Stimulated activated CD4-positive, alpha-beta T cell treated with anti-CD3 and anti-CD28 coated beads, Interleukin-1b, Interleukin-23, amount 100 ng/mL, for 1 hour (primary cell): ENCODE data around the gene PELO.
"Not testable (repeated sequence)": the region's sequence is repeated elsewhere in the genome, so short reads cannot be mapped to it uniquely, and the experiment has no call there.

Source experiments
- DNase-seq, 2 donors: peaks; one replicate each; pipeline ENCODE4 v3.0.0-alpha.2; 2020; ENCODE audit warnings: low read depth in 2 of 2

PELO gene

DNA sequence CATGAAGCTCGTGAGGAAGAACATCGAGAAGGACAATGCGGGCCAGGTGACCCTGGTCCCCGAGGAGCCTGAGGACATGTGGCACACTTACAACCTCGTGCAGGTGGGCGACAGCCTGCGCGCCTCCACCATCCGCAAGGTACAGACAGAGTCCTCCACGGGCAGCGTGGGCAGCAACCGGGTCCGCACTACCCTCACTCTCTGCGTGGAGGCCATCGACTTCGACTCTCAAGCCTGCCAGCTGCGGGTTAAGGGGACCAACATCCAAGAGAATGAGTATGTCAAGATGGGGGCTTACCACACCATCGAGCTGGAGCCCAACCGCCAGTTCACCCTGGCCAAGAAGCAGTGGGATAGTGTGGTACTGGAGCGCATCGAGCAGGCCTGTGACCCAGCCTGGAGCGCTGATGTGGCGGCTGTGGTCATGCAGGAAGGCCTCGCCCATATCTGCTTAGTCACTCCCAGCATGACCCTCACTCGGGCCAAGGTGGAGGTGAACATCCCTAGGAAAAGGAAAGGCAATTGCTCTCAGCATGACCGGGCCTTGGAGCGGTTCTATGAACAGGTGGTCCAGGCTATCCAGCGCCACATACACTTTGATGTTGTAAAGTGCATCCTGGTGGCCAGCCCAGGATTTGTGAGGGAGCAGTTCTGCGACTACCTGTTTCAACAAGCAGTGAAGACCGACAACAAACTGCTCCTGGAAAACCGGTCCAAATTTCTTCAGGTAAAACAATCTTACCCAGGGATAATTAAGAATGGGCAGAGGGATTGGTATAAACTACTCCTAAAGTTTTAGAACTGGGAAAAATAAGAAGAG, 12.9 kb downstream of the PELO start:
- peak in 1 of 2 donors; percentile 17 for DNase-seq

DNA sequence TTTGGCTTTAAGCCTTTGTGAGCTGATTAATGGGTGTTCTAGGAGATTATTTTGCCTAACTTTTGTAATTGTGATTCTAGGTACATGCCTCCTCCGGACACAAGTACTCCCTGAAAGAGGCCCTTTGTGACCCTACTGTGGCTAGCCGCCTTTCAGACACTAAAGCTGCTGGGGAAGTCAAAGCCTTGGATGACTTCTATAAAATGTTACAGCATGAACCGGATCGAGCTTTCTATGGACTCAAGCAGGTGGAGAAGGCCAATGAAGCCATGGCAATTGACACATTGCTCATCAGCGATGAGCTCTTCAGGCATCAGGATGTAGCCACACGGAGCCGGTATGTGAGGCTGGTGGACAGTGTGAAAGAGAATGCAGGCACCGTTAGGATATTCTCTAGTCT, 13.6 kb downstream of the PELO start:
- DNase-seq, result no peak

DNA sequence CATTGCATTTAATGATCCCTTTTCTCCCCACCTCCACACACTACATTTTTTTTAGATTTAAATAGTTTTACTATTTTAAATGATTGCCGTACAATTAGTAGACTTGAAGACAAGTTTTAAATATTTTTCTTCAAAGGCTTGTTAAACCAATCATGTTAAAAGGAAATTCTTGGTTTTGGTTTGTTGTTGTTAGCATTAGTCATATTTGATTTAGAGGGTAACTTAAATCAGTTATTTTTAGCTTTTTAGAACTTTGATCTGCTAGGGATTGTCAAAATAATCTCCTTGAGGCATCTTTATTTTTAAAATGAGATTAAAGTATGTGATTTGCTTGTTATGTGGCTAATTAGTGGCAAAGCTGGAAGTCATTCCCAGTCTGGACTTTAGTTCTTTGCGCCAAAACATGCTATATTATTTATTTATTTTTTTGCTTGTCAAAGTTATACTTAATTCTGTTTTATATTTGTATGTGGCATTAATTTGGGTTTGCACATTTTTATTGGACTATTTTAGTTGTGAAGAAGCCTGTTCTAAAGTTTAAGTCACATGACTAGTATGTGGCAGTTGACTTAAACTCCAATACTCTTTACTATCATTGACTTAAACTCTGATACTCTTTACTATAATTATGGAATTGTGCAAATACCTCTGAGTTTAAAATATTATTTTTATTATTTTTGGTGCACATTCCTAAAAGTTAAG, 14.7 kb downstream of the PELO start:
- no peak for DNase-seq

DNA sequence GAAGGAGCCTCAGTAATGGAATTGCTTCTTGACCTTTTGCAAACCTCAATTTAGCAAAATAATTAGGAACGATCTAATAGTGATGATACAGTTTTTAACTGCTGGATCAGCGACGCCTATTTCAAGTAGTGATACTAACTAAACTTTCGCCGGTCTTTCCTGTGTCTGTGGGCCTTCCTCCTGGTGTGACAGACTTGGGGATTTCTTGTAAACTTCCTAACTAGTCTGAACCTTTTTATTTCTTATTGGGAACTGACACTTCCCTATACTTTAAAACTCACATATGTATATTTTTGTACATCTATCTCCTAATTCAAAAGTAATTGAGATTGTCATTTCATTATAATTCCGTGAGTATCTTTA, 15.2 kb downstream of the PELO start:
- no peak for DNase-seq

DNA sequence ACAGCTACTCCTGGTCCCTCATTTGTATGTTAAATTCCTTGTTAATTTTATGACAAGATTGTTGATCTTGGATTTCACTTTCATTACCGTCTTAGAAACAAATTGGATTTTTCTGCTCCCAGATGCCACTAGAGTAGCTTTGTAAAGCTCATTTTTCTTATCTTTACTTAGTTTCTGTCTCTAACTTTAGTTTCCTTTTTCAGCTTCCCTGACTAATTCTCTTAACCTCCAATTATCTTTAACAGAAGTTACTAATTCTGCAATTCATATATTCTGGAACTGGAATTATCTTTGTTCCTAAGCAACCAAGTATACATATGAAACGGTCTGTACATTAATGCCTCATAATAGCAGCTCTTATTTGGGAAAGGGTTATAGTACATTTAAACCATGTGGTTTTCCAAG, 16.7 kb downstream of the PELO start:
- no peak for DNase-seq

DNA sequence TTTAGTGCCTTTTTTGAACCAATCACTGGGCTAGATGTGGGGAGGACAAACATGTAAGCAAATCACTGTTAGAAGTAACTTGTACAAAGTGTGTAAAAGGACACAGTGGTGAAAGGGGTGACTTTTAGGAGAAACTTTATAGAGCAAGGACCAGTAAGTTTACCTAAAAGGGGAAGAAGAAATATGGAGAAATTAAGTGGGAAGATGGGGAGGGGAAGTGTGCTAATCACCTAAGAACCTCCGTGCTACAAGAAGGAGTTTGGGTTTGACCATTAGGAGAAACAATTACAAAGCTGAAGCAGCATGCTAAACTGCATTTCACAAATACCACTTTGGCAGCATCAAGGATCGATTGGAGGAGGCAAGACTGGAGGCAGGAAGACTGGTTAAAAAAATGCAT, 17.3 kb downstream of the PELO start:
- DNase-seq, result no peak

DNA sequence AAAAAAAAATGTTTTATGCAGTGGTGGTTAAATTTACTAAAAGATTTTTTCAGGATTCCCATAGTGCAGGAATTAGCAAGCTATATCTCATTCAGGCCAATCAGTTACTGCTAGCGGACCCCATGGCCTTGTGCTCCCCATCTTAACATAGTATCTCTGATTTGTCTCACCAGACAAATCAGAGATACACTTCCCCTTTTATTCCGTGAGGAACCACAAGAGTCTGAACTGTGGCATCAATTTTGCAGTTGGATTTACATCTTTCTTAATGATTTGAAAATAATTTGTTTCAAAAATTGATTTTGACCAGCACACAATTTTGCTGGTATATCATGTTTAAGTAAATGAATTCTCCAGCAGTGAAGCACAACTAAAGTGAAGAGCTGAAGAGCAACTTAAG, 17.9 kb downstream of the PELO start:
- no peak for DNase-seq

DNA sequence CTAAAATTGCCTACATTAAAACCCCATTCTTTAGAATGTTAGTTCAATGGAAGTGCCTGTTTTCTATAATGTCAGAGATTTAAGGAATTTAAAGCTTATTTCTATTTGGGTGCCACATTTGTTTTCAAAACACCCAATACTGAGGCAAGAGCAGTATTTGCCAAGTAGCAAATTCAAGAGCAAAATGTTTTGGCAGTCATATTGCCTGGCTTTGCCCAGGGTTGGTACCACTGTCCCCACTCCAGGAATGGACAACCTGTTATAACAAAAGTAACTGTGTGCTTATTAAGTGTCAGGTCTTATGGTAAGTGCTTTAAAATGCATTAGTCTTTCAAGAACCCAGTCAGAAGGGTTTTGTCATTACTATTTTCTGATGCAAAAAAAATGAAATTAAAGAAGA, 19.3 kb downstream of the PELO start:
- DNase-seq, result no peak

DNA sequence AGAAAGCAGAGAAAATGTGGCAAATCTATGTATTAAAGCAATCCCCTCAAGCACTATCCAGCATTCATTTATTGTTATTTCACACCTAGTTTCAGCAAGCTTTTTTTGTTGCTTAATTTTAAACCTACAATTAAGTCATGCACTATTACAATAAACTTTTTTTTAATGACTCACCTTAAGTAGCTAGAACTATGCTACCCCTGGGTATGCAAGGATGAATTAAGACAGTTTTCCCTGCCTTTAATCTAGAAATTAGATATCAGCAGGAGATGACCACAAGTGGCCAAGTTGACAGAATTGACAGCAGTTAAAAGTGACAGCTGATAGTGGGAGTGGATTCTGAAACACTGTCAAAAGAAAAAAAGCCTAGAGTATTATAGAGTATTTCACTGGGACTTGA, 20.0 kb downstream of the PELO start:
- DNase-seq, result no peak

DNA sequence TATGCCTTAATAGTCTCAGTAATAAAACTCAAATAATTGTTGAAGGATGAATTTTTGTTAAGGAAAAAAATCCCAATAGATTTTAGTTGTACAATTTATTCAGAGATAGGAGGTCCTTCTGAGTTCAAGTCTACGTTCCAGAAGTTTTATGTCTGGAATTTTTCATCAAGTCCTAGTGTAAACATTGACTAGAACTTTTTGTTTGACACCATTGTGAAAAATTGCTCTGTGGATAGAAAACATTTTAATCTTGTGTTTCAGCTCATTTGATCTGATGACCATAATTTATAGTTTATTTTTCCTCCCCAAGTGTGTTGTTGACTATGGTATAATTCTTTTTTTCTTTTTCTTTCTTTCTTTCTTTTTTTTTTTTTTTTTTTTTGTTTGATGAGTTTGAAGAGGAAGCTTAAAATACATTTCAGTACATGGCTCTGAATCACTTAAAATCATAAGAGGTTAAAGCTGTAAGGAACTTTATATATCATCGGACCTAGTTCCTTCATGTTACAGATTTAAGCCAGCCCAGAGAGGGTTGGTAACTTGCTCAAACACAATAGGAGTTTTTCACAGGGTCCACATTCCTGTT, 20.7 kb downstream of the PELO start:
- DNase-seq, result no peak

DNA sequence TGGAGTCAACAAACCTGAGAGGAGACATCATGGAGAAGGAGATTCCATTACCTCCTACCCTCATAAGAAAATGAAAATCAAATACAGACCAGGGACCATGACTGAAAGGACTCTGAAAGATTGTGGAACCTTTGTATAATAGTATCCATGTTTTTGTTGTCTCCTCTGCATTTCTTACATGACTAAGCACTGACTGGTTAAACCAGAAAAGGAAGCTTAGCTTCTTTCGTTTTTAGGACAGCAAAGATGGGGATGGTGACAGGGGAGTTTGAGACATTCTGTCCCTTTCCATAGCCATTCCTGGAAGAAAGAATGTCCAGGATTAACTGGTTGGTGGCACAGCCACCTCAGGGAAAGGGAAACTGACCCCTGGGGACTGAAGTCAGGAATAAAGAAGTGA, 22.2 kb downstream of the PELO start:
- no peak for DNase-seq

DNA sequence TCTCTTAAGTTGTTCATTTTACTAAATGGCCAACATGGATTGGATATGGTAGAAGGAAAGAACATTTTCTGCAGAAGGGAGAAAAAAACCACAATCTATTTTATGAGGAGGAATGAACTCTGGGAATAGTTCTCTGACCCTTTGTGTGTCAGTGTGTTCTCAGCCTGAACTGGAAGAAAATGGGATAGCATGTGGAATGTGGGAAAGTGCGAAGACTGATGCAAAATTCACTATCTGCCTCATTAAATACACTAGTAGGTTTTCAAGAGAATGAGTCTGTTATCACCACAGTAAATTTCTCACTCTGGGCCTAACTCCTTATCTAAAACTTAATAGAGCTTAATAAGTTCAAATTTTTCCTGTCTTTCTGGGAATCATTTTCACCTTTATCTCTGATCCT, 22.7 kb downstream of the PELO start:
- DNase-seq, result no peak

DNA sequence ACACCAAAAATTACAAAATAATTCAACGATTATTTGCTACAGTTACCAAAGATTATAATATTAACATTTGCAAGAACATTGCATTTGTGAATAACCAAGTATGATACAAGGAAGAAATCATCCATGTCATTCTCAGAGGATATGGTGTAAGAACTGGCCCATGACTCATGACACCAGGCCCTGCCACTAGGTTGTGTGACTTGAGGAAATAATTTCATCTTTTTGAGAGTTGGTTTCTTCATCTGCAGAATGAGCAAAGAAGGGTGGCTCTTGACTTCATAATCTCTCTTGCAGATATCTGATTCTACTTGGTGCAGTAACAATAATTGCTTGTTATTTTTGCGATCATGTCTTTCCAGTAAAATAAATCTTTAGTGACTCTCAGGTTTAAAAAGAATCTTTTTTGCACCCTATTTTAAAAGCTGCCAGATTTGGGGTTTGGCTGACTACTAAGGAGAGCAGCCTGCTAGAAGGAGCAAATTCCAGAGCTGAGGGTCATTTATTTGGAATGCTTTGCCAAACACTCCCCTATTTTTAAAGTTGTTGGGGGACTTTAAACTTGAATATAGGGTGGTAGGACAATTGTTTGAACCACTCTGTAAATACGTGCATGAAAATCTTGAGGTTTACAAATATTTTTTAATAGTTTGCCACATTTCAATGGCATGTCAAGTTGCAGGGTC, 23.5 kb downstream of the PELO start:
- DNase-seq, result no peak

DNA sequence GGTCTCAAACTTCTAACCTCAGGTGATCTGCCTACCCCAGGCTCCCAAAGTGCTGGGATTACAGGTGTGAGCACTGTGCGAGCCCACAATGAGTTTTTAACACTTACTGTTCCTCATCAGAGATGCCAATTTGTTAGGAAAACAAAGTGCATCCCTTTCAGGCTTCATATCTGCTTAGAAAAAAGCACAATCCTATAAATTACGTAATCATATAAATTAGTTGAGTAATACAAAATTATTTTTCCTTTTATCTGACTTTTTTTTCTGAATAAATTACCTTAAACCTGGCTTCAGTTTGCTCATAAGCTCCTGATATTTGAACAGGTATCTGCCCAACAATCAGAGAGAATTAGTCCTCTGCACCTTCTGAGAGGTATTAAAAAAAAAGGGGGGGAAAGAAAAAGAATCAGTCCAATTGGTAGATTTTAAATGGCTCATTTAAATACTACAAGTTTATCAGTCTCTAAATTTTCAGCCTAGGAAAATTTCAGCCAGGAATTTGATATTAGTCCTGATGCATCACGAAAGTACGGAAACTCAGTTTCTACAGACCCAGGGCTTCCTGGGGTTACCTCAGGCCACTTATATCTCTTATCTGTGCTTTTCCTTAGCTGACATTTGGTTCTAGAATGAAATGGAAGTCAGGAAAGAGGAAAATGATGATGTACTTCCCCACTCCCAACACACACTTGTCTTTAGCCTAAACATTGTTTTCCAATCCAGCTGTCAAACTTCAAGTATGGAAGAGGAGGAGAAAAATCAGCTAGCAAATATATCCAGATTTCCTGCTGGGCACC, 26.8 kb downstream of the PELO start:
- no peak for DNase-seq

DNA sequence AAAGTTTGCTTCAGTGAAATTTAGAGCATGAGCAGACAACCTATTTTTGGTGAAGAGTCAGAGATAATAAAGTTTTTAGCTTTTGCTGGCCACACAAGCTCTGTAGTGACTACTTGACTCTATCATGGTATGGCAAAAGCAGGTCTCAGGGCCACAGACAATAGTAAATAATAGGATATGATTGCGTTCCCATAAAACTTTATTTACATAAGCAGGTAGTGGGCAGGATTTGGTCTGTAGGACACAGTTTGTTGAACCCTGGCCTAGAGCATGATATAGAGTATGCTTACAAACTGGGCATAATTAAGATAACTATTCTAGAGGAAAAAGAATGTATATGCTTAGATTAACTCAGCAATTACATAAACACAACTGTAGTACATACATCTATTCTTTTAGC, 30.1 kb downstream of the PELO start:
- DNase-seq, result no peak

DNA sequence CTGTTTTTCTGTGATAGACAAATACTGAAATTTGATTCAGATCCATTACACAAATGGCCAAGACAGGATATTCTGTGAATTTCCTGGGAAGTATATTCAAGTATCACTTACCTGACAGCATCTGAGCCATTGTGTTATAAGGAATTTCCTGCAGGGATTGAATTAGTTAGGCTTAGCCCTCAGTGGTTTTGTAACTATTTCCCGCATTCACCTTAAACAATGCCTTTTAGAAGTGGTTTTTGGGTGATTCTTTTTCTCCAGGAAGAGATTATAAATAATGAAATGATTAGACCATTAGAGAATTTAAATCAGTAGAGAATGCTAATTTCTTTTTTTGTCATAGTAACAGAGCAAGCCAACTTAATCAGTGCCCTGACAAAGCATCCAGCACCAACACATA, 30.6 kb downstream of the PELO start:
- DNase-seq, result no peak

DNA sequence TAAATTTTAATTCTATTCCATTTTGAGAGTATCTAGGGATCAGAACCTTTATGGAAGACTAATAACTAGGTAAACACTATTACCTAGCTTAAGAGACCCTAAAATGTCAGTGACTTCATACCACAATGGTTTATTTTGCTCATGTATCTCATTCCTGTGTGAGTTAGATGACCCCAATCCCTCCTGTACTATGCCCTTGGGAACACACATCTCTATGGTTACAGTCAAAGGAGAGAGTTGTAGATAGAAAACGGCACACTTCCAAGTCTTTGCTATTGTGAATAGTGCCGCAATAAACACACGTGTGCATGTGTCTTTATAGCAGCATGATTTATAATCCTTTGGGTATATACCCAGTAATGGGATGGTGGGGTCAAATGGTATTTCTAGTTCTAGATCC, 31.1 kb downstream of the PELO start:
- DNase-seq, result not testable (repeated sequence)

DNA sequence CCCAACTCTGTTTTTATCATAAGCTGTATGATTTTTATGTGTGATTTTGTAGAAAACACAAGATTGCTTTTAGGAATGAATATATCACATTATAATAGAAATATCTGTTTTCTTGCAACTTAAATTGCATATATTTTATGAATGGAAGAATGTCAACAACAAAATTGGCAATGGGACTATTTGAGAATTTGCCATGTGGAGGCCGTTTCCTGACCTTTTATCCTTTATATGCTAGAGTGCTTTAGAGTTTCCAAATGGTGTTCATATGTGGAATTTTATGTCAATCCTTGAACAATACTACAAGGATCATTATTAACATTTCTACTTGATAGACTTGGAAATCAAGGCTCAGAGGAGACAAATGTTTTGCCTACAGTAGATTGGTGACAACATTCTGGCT, 34.2 kb downstream of the PELO start:
- DNase-seq, result no peak

DNA sequence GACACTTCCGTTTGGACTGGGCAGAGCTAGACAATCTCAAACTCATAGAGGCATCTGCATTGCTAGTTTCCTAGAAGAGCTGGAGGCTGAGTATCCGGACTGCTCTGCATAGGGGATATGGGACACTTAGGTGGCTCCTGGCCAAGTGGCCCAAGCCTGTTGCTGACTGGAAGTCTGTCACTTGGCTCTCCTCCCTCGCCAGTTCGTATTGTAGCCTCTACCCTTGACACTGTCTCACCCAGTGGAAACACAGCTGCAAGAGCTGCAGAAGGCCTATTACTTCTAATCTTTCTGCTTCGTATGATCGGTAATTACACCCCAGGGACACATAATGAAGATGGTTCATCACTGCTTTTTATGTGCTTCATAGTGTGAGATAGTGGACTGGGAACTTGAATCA, 34.7 kb downstream of the PELO start:
- DNase-seq, result no peak

DNA sequence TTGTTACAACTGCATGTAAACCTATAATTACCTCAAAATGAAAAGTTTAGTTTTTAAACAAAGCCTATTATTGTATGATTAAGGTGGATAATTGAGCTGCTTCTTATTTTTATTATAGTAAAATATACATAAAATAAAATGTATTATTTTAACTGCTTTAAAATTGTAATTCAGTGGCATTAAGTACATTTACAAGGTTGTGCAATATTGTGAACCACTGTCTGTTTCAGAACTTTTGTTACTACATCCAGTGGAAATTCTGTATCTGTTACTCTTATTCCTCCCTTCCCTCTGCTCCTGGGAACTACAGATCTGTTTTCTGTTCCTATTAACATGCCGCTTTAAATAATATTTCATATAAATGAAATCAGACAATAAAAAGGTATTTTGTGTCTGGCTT, 37.1 kb downstream of the PELO start:
- no peak for DNase-seq

DNA sequence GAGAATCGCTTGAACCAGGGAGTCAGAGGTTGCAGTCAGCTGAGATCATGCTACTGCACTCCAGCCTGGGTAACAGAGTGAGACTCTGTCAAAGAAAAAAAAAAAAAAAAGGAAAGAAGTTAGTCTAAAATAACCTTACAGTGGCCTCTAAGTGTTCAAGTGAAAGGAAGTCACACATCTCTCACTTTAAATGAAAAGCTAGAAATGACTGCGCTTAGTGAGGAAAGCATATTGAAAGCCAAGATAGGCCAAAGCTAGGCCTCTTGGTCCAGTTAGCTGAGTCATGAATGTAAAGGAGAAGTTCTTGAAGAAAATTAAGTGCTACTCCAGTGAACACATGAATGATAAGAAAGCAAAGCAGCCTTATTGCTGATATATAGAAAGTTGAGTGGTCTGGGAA, 38.1 kb downstream of the PELO start:
- DNase-seq, result no peak

DNA sequence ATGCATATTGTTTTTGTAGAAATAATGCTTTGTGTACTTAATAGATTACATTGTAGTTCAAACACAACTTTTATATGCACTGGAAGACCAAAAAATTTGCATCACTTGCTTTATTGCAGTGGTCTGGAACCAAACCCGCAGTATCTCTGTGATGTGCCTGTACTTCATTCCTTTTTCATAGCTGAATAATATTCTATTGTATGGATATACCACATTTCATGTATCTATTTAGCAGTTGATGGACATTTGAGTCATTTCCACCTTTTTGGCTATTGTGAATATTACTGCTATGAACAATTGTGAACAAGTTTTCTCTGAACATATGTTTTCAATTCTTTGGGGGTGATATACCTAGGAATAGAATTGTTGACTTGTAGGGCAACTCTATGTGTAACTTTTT, 40.1 kb downstream of the PELO start:
- no peak for DNase-seq
